ENCODE results near the gene SCNM1.

- no peak for TF ChIP-seq CTCF (IDR thresholded peaks at IDR 0.05)
- TF ChIP-seq ZFX (IDR thresholded peaks at IDR 0.05; ENCODE audit: borderline replicate concordance): no peak
Measured at GRCh38 chr1:151145304-151146071, 20.5 kb upstream of the SCNM1 start.

Data from 22Rv1 (cell line).